CD14-positive monocyte (primary cell): ENCODE results near the gene KRTAP5-7. TPM values are rescaled to one million over a fixed set of nuclear protein-coding genes. Genes with fewer than 3 reads are reported as not detected.

Experiments
- DNase-seq, 3 donors: peaks; one replicate each; pipeline ENCODE4 v3.0.0-alpha.2; 2011 to 2022
- H2AFZ ChIP-seq: 2 replicates; pipeline ENCODE4 v1.6.0; 2012; ENCODE audit warnings: mild to moderate bottlenecking, low read depth, low read length, inconsistent platforms; ENCODE audit not compliant: insufficient read depth, poor library complexity, severe bottlenecking
- H3K27ac ChIP-seq, 2 donors: 1 replicate in 1 of 2; 2 replicates in 1 of 2; pipeline ENCODE4 v1.5.1; 2012 to 2013; ENCODE audit warnings: low read length in 2 of 2, control low read depth in 1 of 2, inconsistent platforms in 1 of 2, low read depth in 1 of 2, mild to moderate bottlenecking in 1 of 2
- H3K27me3 ChIP-seq, 2 donors: one replicate each; pipeline versions ENCODE4 v1.6.0 to v1.6.1; 2011 to 2013; ENCODE audit warnings: low read length in 2 of 2; ENCODE audit not compliant: control insufficient read depth in 2 of 2, insufficient read depth in 2 of 2
- H3K36me3 ChIP-seq, 2 donors: replicated peaks in 1 of 2; 1 replicate in 1 of 2; 2 replicates in 1 of 2; pipeline versions ENCODE4 v1.5.1 to v1.6.1; 2012 to 2013; ENCODE audit warnings: low read length in 2 of 2, control low read depth in 1 of 2, inconsistent platforms in 1 of 2, mild to moderate bottlenecking in 1 of 2; ENCODE audit not compliant: insufficient read depth in 2 of 2, control insufficient read depth in 1 of 2
- H3K4me1 ChIP-seq, 2 donors: 1 replicate in 1 of 2; 2 replicates in 1 of 2; pipeline versions ENCODE4 v1.5.1 to v1.6.1; 2012 to 2013; ENCODE audit warnings: low read length in 2 of 2, control low read depth in 1 of 2, inconsistent platforms in 1 of 2, mild to moderate bottlenecking in 1 of 2, moderate library complexity in 1 of 2; ENCODE audit not compliant: insufficient read depth in 2 of 2, control insufficient read depth in 1 of 2
- H3K4me2 ChIP-seq: replicated peaks from 2 replicates; pipeline ENCODE3; 2012; ENCODE audit warnings: low read length, moderate library complexity, mild to moderate bottlenecking; ENCODE audit not compliant: poor library complexity, severe bottlenecking; ENCODE audit errors: extremely low read depth
- H3K4me3 ChIP-seq, 3 experiments: fragments of 200-600 bp in 1 of 3; sonication (generic) in 1 of 3; replicated peaks in 1 of 3; 1 replicate in 2 of 3; 2 replicates in 1 of 3; pipeline ENCODE4 v1.5.1; 2011 to 2013; ENCODE audit warnings: low read length in 3 of 3, mild to moderate bottlenecking in 3 of 3, control low read depth in 2 of 3, low read depth in 2 of 3, inconsistent platforms in 1 of 3, moderate library complexity in 1 of 3
- H3K79me2 ChIP-seq: 2 replicates; pipeline ENCODE4 v1.6.0; 2012; ENCODE audit warnings: mild to moderate bottlenecking, control low read depth, inconsistent platforms, low read length, moderate library complexity; ENCODE audit not compliant: insufficient read depth
- H3K9ac ChIP-seq: 2 replicates; pipeline ENCODE4 v1.6.0; 2017; ENCODE audit warnings: low read length, mild to moderate bottlenecking; ENCODE audit not compliant: insufficient read depth, poor library complexity, severe bottlenecking
- H3K9me3 ChIP-seq, 2 donors: replicated peaks in 1 of 2; 1 replicate in 1 of 2; 2 replicates in 1 of 2; pipeline versions ENCODE4 v1.5.1 to v1.6.1; 2012 to 2013; ENCODE audit warnings: low read length in 2 of 2, control low read depth in 1 of 2; ENCODE audit not compliant: control insufficient read depth in 1 of 2, insufficient read depth in 1 of 2
- H4K20me1 ChIP-seq: 2 replicates; pipeline ENCODE4 v1.6.0; 2012; ENCODE audit warnings: mild to moderate bottlenecking, low read length, control low read depth, moderate library complexity; ENCODE audit not compliant: insufficient read depth
- H3K27ac Mint-ChIP-seq, 7 donors: one replicate each; pipeline ENCODE4 v1.8.0; 2020; ENCODE audit warnings: mild to moderate bottlenecking in 7 of 7, mixed read lengths in 7 of 7, moderate library complexity in 6 of 7, inconsistent platforms in 2 of 7
- H3K27me3 Mint-ChIP-seq, 3 donors: one replicate each; pipeline ENCODE4 v1.8.0; 2021 to 2022; ENCODE audit warnings: low read depth in 3 of 3, mild to moderate bottlenecking in 3 of 3, mixed read lengths in 3 of 3, moderate library complexity in 3 of 3, inconsistent platforms in 1 of 3
- H3K36me3 Mint-ChIP-seq, 2 donors: one replicate each; pipeline ENCODE4 v1.8.0; 2020; ENCODE audit warnings: mixed read lengths in 2 of 2, inconsistent platforms in 1 of 2, mild to moderate bottlenecking in 1 of 2
- H3K4me1 Mint-ChIP-seq: one replicate; pipeline ENCODE4 v1.8.0; 2020; ENCODE audit warnings: mild to moderate bottlenecking, mixed read lengths
- H3K4me3 Mint-ChIP-seq, 2 donors: one replicate each; pipeline ENCODE4 v1.8.0; 2020; ENCODE audit warnings: mild to moderate bottlenecking in 2 of 2, mixed read lengths in 2 of 2, moderate library complexity in 1 of 2
- H3K9me3 Mint-ChIP-seq, 7 donors: one replicate each; pipeline ENCODE4 v1.8.0; 2020 to 2022; ENCODE audit warnings: mixed read lengths in 7 of 7, mild to moderate bottlenecking in 6 of 7, moderate library complexity in 6 of 7, inconsistent platforms in 2 of 7
- WGBS: methylation state at CpG from one replicate; pipeline ENCODE4 v1.1.5; 2013; ENCODE audit warnings: missing lambda C conversion rate; ENCODE audit not compliant: insufficient coverage; 5-methylcytosine and 5-hydroxymethylcytosine counted together
- intact Hi-C, 2 donors: fragments of 100-400 bp; cut with micrococcal nuclease; formaldehyde crosslinking; loops; one replicate each; pipeline versions ENCODE4 v1.15.0 to v1.15.1; 2023
- polyA plus RNA-seq, 3 donors: library from polyadenylated mRNA; depleted of rRNA in 1 of 3; unstranded in 2 of 3; stranded (reverse) in 1 of 3; fragments of 300-500 nt in 2 of 3; fragments of >200 nt in 1 of 3; fragmentation: Illumina TruSeq in 2 of 3; gene quantifications; 1 replicate in 2 of 3; 2 replicates in 1 of 3; pipeline ENCODE4 v1.2.3, GENCODE V29; 2012 to 2021
- small RNA-seq: library from RNA; depleted of rRNA; stranded (forward); fragments of <200 nt; gene quantifications from one replicate; pipeline ENCODE3, GENCODE V24; 2012; ENCODE audit warnings: low read depth; ENCODE audit not compliant: insufficient read length
- TF ChIP-seq, protein P1 (sequence below): fragments of 200-600 bp; IDR thresholded peaks from one replicate; pipeline ENCODE4 v1.8.0; 2022; ENCODE audit warnings: antibody characterized with exemption, mild to moderate bottlenecking

The KRTAP5-7 gene
- polyA plus RNA-seq, 3 donors = 0.05 TPM; not detected in 2

DNA sequence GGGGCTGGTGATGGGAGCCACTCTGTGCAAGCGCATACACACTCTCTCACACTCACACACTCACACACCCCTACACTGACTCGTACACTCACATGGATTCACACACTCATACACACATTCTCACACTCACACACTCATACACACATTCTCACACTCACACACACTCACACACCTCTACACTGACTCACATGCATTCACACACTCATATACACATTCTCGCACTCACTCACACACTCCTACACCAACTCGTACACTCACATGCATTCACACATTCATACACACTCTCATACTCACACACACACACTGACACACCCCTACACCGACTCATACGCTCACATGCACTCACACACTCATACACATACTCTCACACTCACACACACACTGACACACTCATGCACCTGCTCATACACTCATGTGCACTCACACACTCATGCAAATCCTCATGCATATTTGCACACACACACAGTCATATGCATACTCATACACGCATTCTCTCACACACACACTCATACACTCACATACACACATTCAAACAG is 50.5 kb downstream of the KRTAP5-7 start:
- intact Hi-C loops = no loop called here
- no peaks in the 10 kb centered on the region for H3K27me3 ChIP-seq
- Mint-ChIP-seq H3K4me1 (peaks cover 7% of the 10 kb centered on the region), H3K9me3 (no peaks in the 10 kb centered on the region), H3K27ac (no peak overlapping the region), H3K4me3 (no peak overlapping the region), H3K27me3 (peaks cover 1 to 7% (median 6%) of the 10 kb centered on the region in 3 donors), H3K36me3 (no peaks in the 10 kb centered on the region)
- TF ChIP-seq, protein P1, sequence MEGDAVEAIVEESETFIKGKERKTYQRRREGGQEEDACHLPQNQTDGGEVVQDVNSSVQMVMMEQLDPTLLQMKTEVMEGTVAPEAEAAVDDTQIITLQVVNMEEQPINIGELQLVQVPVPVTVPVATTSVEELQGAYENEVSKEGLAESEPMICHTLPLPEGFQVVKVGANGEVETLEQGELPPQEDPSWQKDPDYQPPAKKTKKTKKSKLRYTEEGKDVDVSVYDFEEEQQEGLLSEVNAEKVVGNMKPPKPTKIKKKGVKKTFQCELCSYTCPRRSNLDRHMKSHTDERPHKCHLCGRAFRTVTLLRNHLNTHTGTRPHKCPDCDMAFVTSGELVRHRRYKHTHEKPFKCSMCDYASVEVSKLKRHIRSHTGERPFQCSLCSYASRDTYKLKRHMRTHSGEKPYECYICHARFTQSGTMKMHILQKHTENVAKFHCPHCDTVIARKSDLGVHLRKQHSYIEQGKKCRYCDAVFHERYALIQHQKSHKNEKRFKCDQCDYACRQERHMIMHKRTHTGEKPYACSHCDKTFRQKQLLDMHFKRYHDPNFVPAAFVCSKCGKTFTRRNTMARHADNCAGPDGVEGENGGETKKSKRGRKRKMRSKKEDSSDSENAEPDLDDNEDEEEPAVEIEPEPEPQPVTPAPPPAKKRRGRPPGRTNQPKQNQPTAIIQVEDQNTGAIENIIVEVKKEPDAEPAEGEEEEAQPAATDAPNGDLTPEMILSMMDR = no peak
- no peak for DNase-seq
- H3K9me3 ChIP-seq = no peaks in the 10 kb centered on the region
- no peak overlapping the region for H3K9ac ChIP-seq
- H3K4me2 ChIP-seq = no peak overlapping the region
- no peak overlapping the region for H3K27ac ChIP-seq
- no peak overlapping the region for H3K4me3 ChIP-seq
- H3K79me2 ChIP-seq = no peaks in the 10 kb centered on the region
- WGBS = 96% methylated on average over 7 of the region's 7 CpGs
- H2AFZ ChIP-seq = no peak overlapping the region
- no peaks in the 10 kb centered on the region for H3K36me3 ChIP-seq
- H3K4me1 ChIP-seq = no peaks in the 10 kb centered on the region
- no peaks in the 10 kb centered on the region for H4K20me1 ChIP-seq

Small RNAs within 50 kb of the gene (small RNA-seq; reads per million reads assigned to genes)
- gene AP000867.1 = not detected

Other genes starting within 250 kb of the KRTAP5-7 start
- 1 to 10 TPM; 2.2 to 3.9 (median 2.2) TPM for gene DHCR7, start 78.9 kb upstream of the KRTAP5-7 start, polyA plus RNA-seq
- gene NADSYN1, start 74.1 kb upstream of the KRTAP5-7 start, polyA plus RNA-seq = 100 to 1,000 TPM in 1 of 3 donors, 10 to 100 TPM in 2; 44.1 to 162 (median 44.8) TPM
- under 1 TPM in 1 of 3 donors, not detected in 2; 0.08 TPM for gene KRTAP5-8, start 10.8 kb downstream of the KRTAP5-7 start, polyA plus RNA-seq
- gene KRTAP5-9, start 21.2 kb downstream of the KRTAP5-7 start, polyA plus RNA-seq = under 1 TPM in 1 of 3 donors, not detected in 2; 0.29 TPM
- gene KRTAP5-10, start 38.3 kb downstream of the KRTAP5-7 start, polyA plus RNA-seq = not detected
- not detected for gene KRTAP5-11, start 55.6 kb downstream of the KRTAP5-7 start, polyA plus RNA-seq